Tibial nerve (tissue), 3 donors: ENCODE measurements around the gene HTR3B.

Source experiments
- POLR2A ChIP-seq, 2 donors: fragments of 450-650 bp; IDR thresholded peaks; one replicate each; pipeline ENCODE4 v1.6.1; 2017; ENCODE audit warnings: antibody characterized with exemption in 2 of 2, mild to moderate bottlenecking in 2 of 2, moderate library complexity in 2 of 2
- TF ChIP-seq, protein P1 (sequence below), 5 experiments: fragments of 200-600 bp in 3 of 5; fragments of 450-650 bp in 2 of 5; sonication (generic) in 3 of 5; IDR thresholded peaks; one replicate each; pipeline ENCODE4 v1.5.1; 2016 to 2019; ENCODE audit warnings: antibody characterized with exemption in 5 of 5, mild to moderate bottlenecking in 3 of 5, moderate library complexity in 2 of 5

GRCh38 chr11:113881856-113882255, 22.7 kb upstream of the HTR3B start:
- TF ChIP-seq, protein P1, sequence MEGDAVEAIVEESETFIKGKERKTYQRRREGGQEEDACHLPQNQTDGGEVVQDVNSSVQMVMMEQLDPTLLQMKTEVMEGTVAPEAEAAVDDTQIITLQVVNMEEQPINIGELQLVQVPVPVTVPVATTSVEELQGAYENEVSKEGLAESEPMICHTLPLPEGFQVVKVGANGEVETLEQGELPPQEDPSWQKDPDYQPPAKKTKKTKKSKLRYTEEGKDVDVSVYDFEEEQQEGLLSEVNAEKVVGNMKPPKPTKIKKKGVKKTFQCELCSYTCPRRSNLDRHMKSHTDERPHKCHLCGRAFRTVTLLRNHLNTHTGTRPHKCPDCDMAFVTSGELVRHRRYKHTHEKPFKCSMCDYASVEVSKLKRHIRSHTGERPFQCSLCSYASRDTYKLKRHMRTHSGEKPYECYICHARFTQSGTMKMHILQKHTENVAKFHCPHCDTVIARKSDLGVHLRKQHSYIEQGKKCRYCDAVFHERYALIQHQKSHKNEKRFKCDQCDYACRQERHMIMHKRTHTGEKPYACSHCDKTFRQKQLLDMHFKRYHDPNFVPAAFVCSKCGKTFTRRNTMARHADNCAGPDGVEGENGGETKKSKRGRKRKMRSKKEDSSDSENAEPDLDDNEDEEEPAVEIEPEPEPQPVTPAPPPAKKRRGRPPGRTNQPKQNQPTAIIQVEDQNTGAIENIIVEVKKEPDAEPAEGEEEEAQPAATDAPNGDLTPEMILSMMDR (IDR thresholded peaks at IDR 0.05): no peak
- no peak for TF ChIP-seq POLR2A (IDR thresholded peaks at IDR 0.05)
